ENCODE data around the gene CHRNE. TPM values are rescaled to one million over a fixed set of nuclear protein-coding genes. Genes with fewer than 3 reads are reported as not detected.
"Not testable (repeated sequence)": the region's sequence is repeated elsewhere in the genome, so short reads cannot be mapped to it uniquely, and the experiment has no call there.

Gene CHRNE
- total and polyA plus RNA-seq, 2 of the 4 experiments (the other 2 are of a cell fraction), result under 0.01 to 0.21 TPM

DNA sequence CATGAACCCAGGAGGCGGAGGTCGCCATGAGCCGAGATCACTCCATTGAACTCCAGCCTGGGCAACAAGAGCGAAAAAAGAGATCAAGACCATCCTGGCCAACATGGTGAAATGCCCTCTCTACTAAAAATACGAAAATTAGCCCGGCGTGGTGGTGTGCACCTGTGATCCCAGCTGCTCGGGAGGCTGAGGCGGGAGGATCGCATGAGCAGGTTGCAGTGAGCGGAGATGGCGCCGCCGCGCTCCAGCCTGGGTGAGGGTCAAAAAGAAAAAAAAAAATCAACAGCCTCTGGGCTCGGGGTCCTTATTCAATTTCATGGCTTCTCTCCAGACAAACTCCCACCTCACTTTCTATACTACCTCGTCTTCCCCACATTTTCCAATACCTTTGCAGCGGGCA, 26.0 kb upstream of the CHRNE start:
- Histone ChIP-seq H3K4me2 (ENCODE audit: low read depth, low read length) (no peak overlapping the region), H3K4me1 (ENCODE audit: control insufficient read depth, insufficient read depth, low read length) (no peaks in the 10 kb centered on the region; the same call in 1 of the 2 replicates), H3K27ac (ENCODE audit: insufficient read depth, low read length) (no peak overlapping the region), H3K18ac (ENCODE audit: low read depth, low read length) (no peak overlapping the region), H3K4ac (ENCODE audit: low read depth, low read length) (no peak overlapping the region), H2BK20ac (ENCODE audit: low read depth, low read length) (no peak overlapping the region), H4K5ac (ENCODE audit: low read depth, low read length) (no peak overlapping the region), H3K56ac (ENCODE audit: extremely low read depth, insufficient read depth, low read length) (no peak overlapping the region), H3K36me3 (ENCODE audit: control insufficient read depth, insufficient read depth, low read length) (peaks cover 1% of the 10 kb centered on the region; the same call in 1 of the 2 replicates), H3K9me3 (ENCODE audit: control insufficient read depth, insufficient read depth, low read length) (no peaks in the 10 kb centered on the region), H4K91ac (ENCODE audit: insufficient read depth, low read depth, low read length) (no peak overlapping the region), H3K27me3 (ENCODE audit: control insufficient read depth, insufficient read depth, low read length) (no peaks in the 10 kb centered on the region), H3K79me1 (ENCODE audit: low read depth in 1 of 2, low read length in 2 of 2) (no peaks in the 10 kb centered on the region), H3K9ac (ENCODE audit: low read depth, low read length) (no peak overlapping the region), H4K8ac (ENCODE audit: low read depth in 2 of 2, low read length in 2 of 2) (no peak overlapping the region), H2BK120ac (ENCODE audit: low read depth, low read length) (no peak overlapping the region), H2BK5ac (ENCODE audit: low read depth, low read length, poor library complexity, severe bottlenecking) (no peak overlapping the region), H2BK15ac (ENCODE audit: low read depth, low read length) (no peak overlapping the region), H3K4me3 (ENCODE audit: insufficient read depth, low read depth, low read length) (no peak overlapping the region), H2AFZ (replicated peaks; ENCODE audit: low read length, poor library complexity) (no peak overlapping the region), H4K20me1 (ENCODE audit: insufficient read depth, low read length) (no peaks in the 10 kb centered on the region), H3K23ac (ENCODE audit: low read depth, low read length) (no peak overlapping the region), H3K9me1 (ENCODE audit: insufficient read depth, low read length) (peaks cover 5% of the 10 kb centered on the region; the same call in 1 of the 2 replicates), H2AK9ac (replicated peaks; ENCODE audit: low read depth, low read length, poor library complexity) (no peak overlapping the region), H2AK5ac (ENCODE audit: low read depth, low read length) (no peak overlapping the region), H3K14ac (replicated peaks; ENCODE audit: low read depth, low read length) (no peak overlapping the region)
- WGBS, 2 experiments (ENCODE audit: extremely low coverage in 2 of 2, insufficient read length in 1 of 2), result 95 to 100% methylated on average over 1 to 7 of the region's 18 CpGs
- no TSS peak for BruUV-seq (replicated peaks)
- CTCF ChIA-PET, result no interaction called here
- POLR2A ChIA-PET (ENCODE audit: unreplicated experiment), result no interaction called here
- intact Hi-C loops (cut with micrococcal nuclease), result no loop called here
- no peak for TF ChIP-seq FOS (IDR thresholded peaks at IDR 0.05; ENCODE audit: low read depth, low read length)
- TF ChIP-seq POLR2A (IDR thresholded peaks at IDR 0.05; ENCODE audit: low read depth, low read length), result no peak
- TF ChIP-seq RCOR1 (IDR thresholded peaks at IDR 0.05; ENCODE audit: insufficient replicate concordance, low read length), result no peak
- TF ChIP-seq, protein P1, sequence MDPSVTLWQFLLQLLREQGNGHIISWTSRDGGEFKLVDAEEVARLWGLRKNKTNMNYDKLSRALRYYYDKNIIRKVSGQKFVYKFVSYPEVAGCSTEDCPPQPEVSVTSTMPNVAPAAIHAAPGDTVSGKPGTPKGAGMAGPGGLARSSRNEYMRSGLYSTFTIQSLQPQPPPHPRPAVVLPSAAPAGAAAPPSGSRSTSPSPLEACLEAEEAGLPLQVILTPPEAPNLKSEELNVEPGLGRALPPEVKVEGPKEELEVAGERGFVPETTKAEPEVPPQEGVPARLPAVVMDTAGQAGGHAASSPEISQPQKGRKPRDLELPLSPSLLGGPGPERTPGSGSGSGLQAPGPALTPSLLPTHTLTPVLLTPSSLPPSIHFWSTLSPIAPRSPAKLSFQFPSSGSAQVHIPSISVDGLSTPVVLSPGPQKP (IDR thresholded peaks at IDR 0.05; ENCODE audit: borderline replicate concordance, low read depth, low read length), result no peak
- TF ChIP-seq SMC3 (IDR thresholded peaks at IDR 0.05; ENCODE audit: low read depth, low read length), result no peak
- TF ChIP-seq NFE2L2 (IDR thresholded peaks at IDR 0.05; ENCODE audit: low read depth, low read length), result no peak
- no peak for TF ChIP-seq MAZ (IDR thresholded peaks at IDR 0.05; ENCODE audit: borderline replicate concordance, low read depth, low read length)
- no peak for TF ChIP-seq MAFK (IDR thresholded peaks at IDR 0.05; ENCODE audit: low read depth, low read length)
- in situ Hi-C loops (cut with MboI; ENCODE audit: low sequenced_read_pairs), result no loop called here
- dilution Hi-C loops (cut with HindIII; ENCODE audit: low sequenced_read_pairs, unreplicated experiment), result no loop called here
- ATAC-seq (ENCODE audit: low read depth) (no peak), DNase-seq (no peak)

DNA sequence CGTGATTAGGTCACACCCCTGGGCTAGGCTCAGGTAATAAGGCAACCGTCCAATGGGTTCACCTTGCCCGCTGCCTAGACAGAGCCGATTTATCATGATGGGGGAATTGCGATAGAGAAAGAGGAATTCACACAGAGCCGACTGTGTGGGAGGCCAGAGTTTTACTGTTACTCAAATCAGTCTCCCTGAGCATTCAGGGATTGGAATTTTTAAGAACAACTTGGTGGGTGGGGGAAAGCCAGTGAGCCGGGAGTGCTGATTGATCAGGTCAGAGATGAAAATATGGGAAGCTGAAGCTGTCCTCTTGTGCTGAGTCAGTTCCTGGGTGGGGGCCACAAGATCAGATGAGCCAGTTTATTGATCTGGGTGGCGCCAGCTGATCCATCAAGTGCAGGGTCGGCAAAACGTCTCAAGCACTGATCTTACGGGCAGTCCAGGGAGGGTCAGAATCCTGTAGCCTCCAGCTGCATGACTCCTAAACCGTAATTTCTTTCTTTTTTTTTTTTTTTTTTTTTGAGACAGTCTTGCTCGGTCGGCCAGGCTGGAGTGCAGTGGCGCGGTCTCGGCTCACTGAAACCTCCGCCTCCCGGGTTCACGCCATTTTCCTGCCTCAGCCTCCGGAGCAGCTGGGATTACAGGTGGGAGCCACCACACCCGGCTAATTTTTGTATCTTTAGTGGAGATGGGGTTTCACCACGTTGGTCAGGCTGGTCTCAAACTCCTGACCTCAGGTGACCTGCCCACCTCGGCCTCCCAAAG, 23.9 kb upstream of the CHRNE start:
- H3K4me1 ChIP-seq (ENCODE audit: control insufficient read depth, insufficient read depth, low read length); POLR2A ChIA-PET (ENCODE audit: unreplicated experiment); in situ Hi-C loops (cut with MboI; ENCODE audit: low sequenced_read_pairs); DNase-seq; CTCF ChIA-PET; H3K79me1 ChIP-seq (ENCODE audit: low read depth in 1 of 2, low read length in 2 of 2); H4K91ac ChIP-seq (ENCODE audit: insufficient read depth, low read depth, low read length); H3K4me2 ChIP-seq (ENCODE audit: low read depth, low read length); ATAC-seq (ENCODE audit: low read depth); dilution Hi-C loops (cut with HindIII; ENCODE audit: low sequenced_read_pairs, unreplicated experiment); H2AK5ac ChIP-seq (ENCODE audit: low read depth, low read length); H2BK120ac ChIP-seq (ENCODE audit: low read depth, low read length); H3K9me1 ChIP-seq (ENCODE audit: insufficient read depth, low read length); H2AFZ ChIP-seq (replicated peaks; ENCODE audit: low read length, poor library complexity); H4K5ac ChIP-seq (ENCODE audit: low read depth, low read length); H3K9ac ChIP-seq (ENCODE audit: low read depth, low read length); H4K20me1 ChIP-seq (ENCODE audit: insufficient read depth, low read length); H3K23ac ChIP-seq (ENCODE audit: low read depth, low read length); H2AK9ac ChIP-seq (replicated peaks; ENCODE audit: low read depth, low read length, poor library complexity); H2BK20ac ChIP-seq (ENCODE audit: low read depth, low read length); BruUV-seq (replicated peaks); intact Hi-C loops (cut with micrococcal nuclease); H3K9me3 ChIP-seq (ENCODE audit: control insufficient read depth, insufficient read depth, low read length); H2BK5ac ChIP-seq (ENCODE audit: low read depth, low read length, poor library complexity, severe bottlenecking); H3K27me3 ChIP-seq (ENCODE audit: control insufficient read depth, insufficient read depth, low read length); H3K36me3 ChIP-seq (ENCODE audit: control insufficient read depth, insufficient read depth, low read length); H3K18ac ChIP-seq (ENCODE audit: low read depth, low read length); H3K14ac ChIP-seq (replicated peaks; ENCODE audit: low read depth, low read length); H3K4ac ChIP-seq (ENCODE audit: low read depth, low read length); H3K27ac ChIP-seq (ENCODE audit: insufficient read depth, low read length); H4K8ac ChIP-seq (ENCODE audit: low read depth in 2 of 2, low read length in 2 of 2); H2BK15ac ChIP-seq (ENCODE audit: low read depth, low read length); H3K56ac ChIP-seq (ENCODE audit: extremely low read depth, insufficient read depth, low read length); H3K4me3 ChIP-seq (ENCODE audit: insufficient read depth, low read depth, low read length): not testable (repeated sequence)
- 72% methylated on average over 5 of the region's 24 CpGs; no CpG with 5 or more reads in 1 of the 2 experiments for WGBS, 2 experiments (ENCODE audit: extremely low coverage in 2 of 2, insufficient read length in 1 of 2)
